Psoas muscle (tissue), 8 donors: Measurements from ENCODE around the gene EDIL3. TPM values are rescaled to one million over a fixed set of nuclear protein-coding genes. Genes with fewer than 3 reads are reported as not detected.

Experiments
- ATAC-seq, 4 donors: fragments of 200-7000 bp; cut with Tn5 transposase; one replicate each; pipeline ENCODE4 v1.9.1; 2020; ENCODE audit warnings: moderate library complexity in 3 of 4, mild to moderate bottlenecking in 2 of 4
- DNase-seq, 2 donors: peaks; one replicate each; pipeline ENCODE4 v3.0.0-alpha.2; 2020
- H3K27ac ChIP-seq: fragments of 200-600 bp; one replicate; pipeline ENCODE4 v1.8.0; 2022
- H3K27me3 ChIP-seq, 3 donors: fragments of 200-600 bp in 1 of 3; one replicate each; pipeline versions ENCODE4 v1.6.1 to v1.8.0; 2013 to 2022; ENCODE audit warnings: low read length in 2 of 3, mild to moderate bottlenecking in 2 of 3, moderate library complexity in 1 of 3; ENCODE audit not compliant: insufficient read depth in 3 of 3
- H3K36me3 ChIP-seq, 2 donors: fragments of 200-600 bp in 1 of 2; one replicate each; pipeline versions ENCODE4 v1.6.1 to v1.8.0; 2013 to 2022; ENCODE audit warnings: low read depth in 1 of 2, mild to moderate bottlenecking in 1 of 2, moderate library complexity in 1 of 2; ENCODE audit not compliant: insufficient read depth in 1 of 2
- H3K4me1 ChIP-seq: fragments of 200-600 bp; one replicate; pipeline ENCODE4 v1.8.0; 2022
- H3K4me3 ChIP-seq: fragments of 200-600 bp; one replicate; pipeline ENCODE4 v1.8.0; 2022; ENCODE audit warnings: mild to moderate bottlenecking
- H3K9me3 ChIP-seq: fragments of 200-600 bp; one replicate; pipeline ENCODE4 v1.8.0; 2022
- CTCF ChIP-seq: fragments of 200-600 bp; IDR thresholded peaks from one replicate; pipeline ENCODE4 v1.8.0; 2022; ENCODE audit warnings: antibody characterized with exemption
- WGBS, 3 donors: extraction: QIAGEN DNeasy Blood & Tissue Kit; methylation state at CpG; one replicate each; pipeline versions ENCODE4 v1.1.6 to v1.1.7; 2013; 5-methylcytosine and 5-hydroxymethylcytosine counted together
- intact Hi-C, 2 donors: fragments of 100-400 bp; cut with DNase I; formaldehyde crosslinking; loops; one replicate each; pipeline versions ENCODE4 v1.11.0 to v1.14.2; 2022
- polyA plus RNA-seq, 3 donors: library from polyadenylated mRNA; stranded (reverse); fragments of 200-250 nt; gene quantifications; one replicate each; pipeline ENCODE4 v1.2.3, GENCODE V29; 2013
- total RNA-seq, 4 donors: library from RNA; stranded (reverse); fragmentation: NEBNext Ultra II Directional in 2 of 4; extraction: Animal tissue kit (Norgen Biotek cat#: 25700) in 2 of 4; gene quantifications; one replicate each; pipeline versions ENCODE4 v1.2.1 to v1.2.4, GENCODE V29; 2021 to 2023
- donor health status: healthy with polysubstance abuse.
- donor health status: DM: no; HTN: no; CAD: no; lungs with moderate emphysema.
- donor health status: Bipolar disorder and iron deficiency.
- donor health status: healthy.
- donor health status: DM: yes; HTN: yes; CAD: no.
- donor health status: DM: no; HTN: no; CAD: no.
- donor health status: DM: no; HTN: no; CAD: no.
- donor health status: DM: yes; HTN: yes; CAD: no.

EDIL3 gene
- total and polyA plus RNA-seq, 7 donors, result 0.11 to 0.91 (median 0.34) TPM

GRCh38 chr5:84281383-84281782, 103.3 kb downstream of the EDIL3 start:
- Histone ChIP-seq H3K4me3 (no peak overlapping the region), H3K9me3 (no peaks in the 10 kb centered on the region), H3K4me1 (no peaks in the 10 kb centered on the region), H3K36me3 (no peaks in the 10 kb centered on the region), H3K27ac (no peak overlapping the region), H3K27me3 (peaks cover 0 to 2% (median 0%) of the 10 kb centered on the region in 3 donors)
- no peak for TF ChIP-seq CTCF
- DNase-seq, result no peak
- intact Hi-C loops, result no loop called here
- ATAC-seq, result no peak

GRCh38 chr5:84279234-84279633, 105.4 kb downstream of the EDIL3 start:
- no peaks in the 10 kb centered on the region for H3K4me1 ChIP-seq
- intact Hi-C loops, result no loop called here
- H3K9me3 ChIP-seq, result no peaks in the 10 kb centered on the region
- ATAC-seq (no peak), DNase-seq (no peak)
- TF ChIP-seq CTCF, result no peak
- no peak overlapping the region for H3K27ac ChIP-seq
- no peaks in the 10 kb centered on the region for H3K36me3 ChIP-seq
- no peak overlapping the region for H3K4me3 ChIP-seq
- H3K27me3 ChIP-seq, result peaks cover 0 to 2% (median 0%) of the 10 kb centered on the region in 3 donors

GRCh38 chr5:84275609-84276008, 109.1 kb downstream of the EDIL3 start:
- H3K27me3 ChIP-seq, result no peaks in the 10 kb centered on the region
- no peaks in the 10 kb centered on the region for H3K36me3 ChIP-seq
- DNase-seq (no peak), ATAC-seq (no peak)
- no peak overlapping the region for H3K27ac ChIP-seq
- 94 to 98% (median 97%) methylated on average over 1 of the region's 1 CpG for WGBS, 3 donors
- no peaks in the 10 kb centered on the region for H3K9me3 ChIP-seq
- H3K4me1 ChIP-seq, result no peaks in the 10 kb centered on the region
- intact Hi-C loops, result no loop called here
- H3K4me3 ChIP-seq, result no peak overlapping the region
- TF ChIP-seq CTCF, result no peak

- no peak for DNase-seq
- WGBS, 3 donors, result 54 to 70% (median 61%) methylated on average over 3 of the region's 3 CpGs
- Histone ChIP-seq H3K4me3 (no peak overlapping the region), H3K9me3 (no peaks in the 10 kb centered on the region), H3K27me3 (no peaks in the 10 kb centered on the region), H3K27ac (no peak overlapping the region), H3K4me1 (no peaks in the 10 kb centered on the region), H3K36me3 (no peaks in the 10 kb centered on the region)
- peak; percentile 12 for TF ChIP-seq CTCF
- intact Hi-C loops, result no loop called here
- no peak for ATAC-seq
Observed at GRCh38 chr5:84274585-84275468, 109.9 kb downstream of the EDIL3 start.

GRCh38 chr5:84273517-84273883, 111.2 kb downstream of the EDIL3 start:
- intact Hi-C loops, result no loop called here
- WGBS, 3 donors, result 73 to 86% (median 74%) methylated on average over 2 of the region's 2 CpGs
- no peaks in the 10 kb centered on the region for H3K4me1 ChIP-seq
- H3K27me3 ChIP-seq, result no peaks in the 10 kb centered on the region
- no peak overlapping the region for H3K4me3 ChIP-seq
- H3K36me3 ChIP-seq, result no peaks in the 10 kb centered on the region
- no peaks in the 10 kb centered on the region for H3K9me3 ChIP-seq
- no peak for ATAC-seq
- no peak overlapping the region for H3K27ac ChIP-seq
- no peak for TF ChIP-seq CTCF
- DNase-seq, result no peak
